Measurements from ENCODE around the gene LEF1.
"Not testable (repeated sequence)": the region's sequence is repeated elsewhere in the genome, so short reads cannot be mapped to it uniquely, and the experiment has no call there.

LEF1 gene

GRCh38 chr4:108024085-108024877, 144.5 kb downstream of the LEF1 start:
- DNase-seq: no peak

- DNase-seq: no peak
Measured at GRCh38 chr4:108018884-108019187, 149.9 kb downstream of the LEF1 start.

- peak; percentile 24 for DNase-seq
Measured at GRCh38 chr4:108018040-108018883, 150.5 kb downstream of the LEF1 start.

- DNase-seq: no peak
Measured at GRCh38 chr4:108013955-108014354, 154.8 kb downstream of the LEF1 start.

- no peak for DNase-seq
Measured at GRCh38 chr4:108013327-108013726, 155.4 kb downstream of the LEF1 start.

GRCh38 chr4:108012382-108012781, 156.3 kb downstream of the LEF1 start:
- not testable (repeated sequence) for DNase-seq

- no peak for DNase-seq
Measured at GRCh38 chr4:108010167-108010566, 158.6 kb downstream of the LEF1 start.

- no peak for DNase-seq
Measured at GRCh38 chr4:108008721-108009120, 160.0 kb downstream of the LEF1 start.

- DNase-seq: no peak
Measured at GRCh38 chr4:108007984-108008383, 160.7 kb downstream of the LEF1 start.

GRCh38 chr4:108006361-108006760, 162.4 kb downstream of the LEF1 start:
- no peak for DNase-seq

- DNase-seq: no peak
Measured at GRCh38 chr4:108005807-108006206, 162.9 kb downstream of the LEF1 start.

GRCh38 chr4:108004646-108005045, 164.1 kb downstream of the LEF1 start:
- no peak for DNase-seq

- no peak for DNase-seq
Measured at GRCh38 chr4:108003982-108004515, 164.7 kb downstream of the LEF1 start.

- no peak for DNase-seq
Measured at GRCh38 chr4:108001540-108002135, 167.1 kb downstream of the LEF1 start.

GRCh38 chr4:107999932-108000539, 168.7 kb downstream of the LEF1 start:
- DNase-seq: no peak

GRCh38 chr4:107997794-107998193, 170.9 kb downstream of the LEF1 start:
- no peak for DNase-seq

Measured in NCI-H1436 (cell line).